HEK293 (cell line): Measurements from ENCODE around the gene ABHD12.

Experiments
- AEBP2 ChIP-seq: fragments of 450-650 bp; formaldehyde crosslinking; IDR thresholded peaks from 2 replicates; pipeline ENCODE4 v1.5.1; 2016; ENCODE audit warnings: missing biosample characterization, missing genetic modification characterization, borderline replicate concordance
- CTCF ChIP-seq: fragments of 450-650 bp; formaldehyde crosslinking; IDR thresholded peaks from 2 replicates; pipeline ENCODE4 v1.5.1; 2016; ENCODE audit warnings: missing biosample characterization, missing genetic modification characterization
- HOXD13 ChIP-seq: sonication (generic); formaldehyde crosslinking; IDR thresholded peaks from 2 replicates; pipeline ENCODE4 v1.8.0; 2022; ENCODE audit warnings: missing genetic modification reagents, borderline replicate concordance
- KLF16 ChIP-seq: fragments of 450-650 bp; formaldehyde crosslinking; IDR thresholded peaks from 2 replicates; pipeline ENCODE4 v1.5.1; 2017; ENCODE audit warnings: missing biosample characterization, missing genetic modification characterization
- MYNN ChIP-seq: fragments of 450-650 bp; formaldehyde crosslinking; IDR thresholded peaks from 2 replicates; pipeline ENCODE4 v1.5.1; 2016; ENCODE audit warnings: missing biosample characterization, missing genetic modification characterization, borderline replicate concordance
- OVOL3 ChIP-seq: fragments of 450-650 bp; formaldehyde crosslinking; IDR thresholded peaks from 2 replicates; pipeline ENCODE4 v1.5.1; 2016; ENCODE audit warnings: missing biosample characterization, missing genetic modification characterization
- YY1 ChIP-seq: fragments of 450-650 bp; formaldehyde crosslinking; IDR thresholded peaks from 2 replicates; pipeline ENCODE4 v1.5.1; 2018; ENCODE audit warnings: missing biosample characterization, missing genetic modification characterization
- ZBTB7A ChIP-seq: fragments of 450-650 bp; formaldehyde crosslinking; IDR thresholded peaks from 2 replicates; pipeline ENCODE4 v1.5.1; 2016; ENCODE audit warnings: low read depth, missing biosample characterization, missing genetic modification characterization
- ZNF335 ChIP-seq: fragments of 450-650 bp; formaldehyde crosslinking; conservative IDR thresholded peaks from 2 replicates; pipeline ENCODE4 v1.5.1; 2016; ENCODE audit warnings: missing biosample characterization, missing genetic modification characterization
- ZNF449 ChIP-seq: fragments of 450-650 bp; formaldehyde crosslinking; IDR thresholded peaks from 2 replicates; pipeline ENCODE4 v1.5.1; 2017; ENCODE audit warnings: missing biosample characterization, mild to moderate bottlenecking, missing genetic modification characterization, moderate library complexity
- ZNF544 ChIP-seq: fragments of 450-650 bp; formaldehyde crosslinking; IDR thresholded peaks from 2 replicates; pipeline ENCODE4 v1.5.0; 2017; ENCODE audit warnings: missing biosample characterization, missing genetic modification characterization
- ZNF692 ChIP-seq: fragments of 450-650 bp; formaldehyde crosslinking; IDR thresholded peaks from 2 replicates; pipeline ENCODE4 v1.5.1; 2016; ENCODE audit warnings: missing biosample characterization, missing genetic modification characterization
- ZSCAN30 ChIP-seq: fragments of 450-650 bp; IDR thresholded peaks from 2 replicates; pipeline ENCODE4 v1.5.1; 2018; ENCODE audit warnings: missing biosample characterization, mild to moderate bottlenecking, missing genetic modification characterization, moderate library complexity
- ZSCAN4 ChIP-seq: fragments of 450-650 bp; formaldehyde crosslinking; IDR thresholded peaks from 2 replicates; pipeline ENCODE4 v1.5.1; 2017; ENCODE audit warnings: missing biosample characterization, missing genetic modification characterization

- TF ChIP-seq ZSCAN4 (tag by site-specific recombination) (no peak), CTCF (tag by site-specific recombination) (no peak), ZNF449 (tag by site-specific recombination) (no peak), KLF16 (tag by site-specific recombination) (no peak), ZNF335 (no peak), ZNF544 (no peak), HOXD13 (CRISPR knock-in tag) (no peak), ZSCAN30 (tag by site-specific recombination) (no peak), YY1 (tag by site-specific recombination) (no peak), AEBP2 (tag by site-specific recombination) (no peak), OVOL3 (tag by site-specific recombination) (no peak), ZBTB7A (no peak), ZNF692 (tag by site-specific recombination) (no peak), MYNN (tag by site-specific recombination) (no peak)
These were observed 81.8 kb downstream of the ABHD12 start for GRCh38 chr20:25308671-25309394.
